ENCODE results near the gene CPNE5.

CPNE5 gene

DNA sequence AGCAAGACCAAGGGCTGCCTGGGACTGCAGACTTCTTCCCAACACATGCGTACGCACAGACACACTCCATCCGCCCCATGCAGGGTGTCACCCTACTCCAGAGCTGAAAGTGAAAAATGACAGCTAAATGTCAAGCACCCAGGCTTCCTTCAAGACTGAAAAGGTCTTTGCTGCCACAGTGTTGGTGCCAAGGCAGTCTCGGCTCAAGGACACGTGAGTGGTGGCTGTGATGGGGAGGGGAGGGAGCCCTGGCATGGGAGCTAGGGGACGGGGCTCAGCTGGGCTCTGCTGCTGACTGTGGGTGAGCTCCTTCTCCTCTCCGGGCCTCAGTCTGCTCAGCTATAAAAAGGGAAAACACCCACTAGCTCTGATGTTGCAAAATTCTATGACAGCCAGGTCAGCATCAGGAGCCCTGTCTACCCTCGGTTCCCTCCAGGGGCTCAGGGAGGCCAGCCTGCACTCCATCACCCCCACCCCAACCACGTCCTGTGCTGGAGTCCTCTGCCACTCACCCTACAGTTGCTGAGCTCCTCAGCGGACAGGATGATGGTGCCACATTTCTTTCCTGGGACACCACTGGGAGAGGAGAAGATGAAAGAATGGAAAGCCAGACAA lies 47.6 kb downstream of the CPNE5 start:
- no peak for TF ChIP-seq YY1 (IDR thresholded peaks at IDR 0.05; ENCODE audit: low read depth)
- TF ChIP-seq, protein P1, sequence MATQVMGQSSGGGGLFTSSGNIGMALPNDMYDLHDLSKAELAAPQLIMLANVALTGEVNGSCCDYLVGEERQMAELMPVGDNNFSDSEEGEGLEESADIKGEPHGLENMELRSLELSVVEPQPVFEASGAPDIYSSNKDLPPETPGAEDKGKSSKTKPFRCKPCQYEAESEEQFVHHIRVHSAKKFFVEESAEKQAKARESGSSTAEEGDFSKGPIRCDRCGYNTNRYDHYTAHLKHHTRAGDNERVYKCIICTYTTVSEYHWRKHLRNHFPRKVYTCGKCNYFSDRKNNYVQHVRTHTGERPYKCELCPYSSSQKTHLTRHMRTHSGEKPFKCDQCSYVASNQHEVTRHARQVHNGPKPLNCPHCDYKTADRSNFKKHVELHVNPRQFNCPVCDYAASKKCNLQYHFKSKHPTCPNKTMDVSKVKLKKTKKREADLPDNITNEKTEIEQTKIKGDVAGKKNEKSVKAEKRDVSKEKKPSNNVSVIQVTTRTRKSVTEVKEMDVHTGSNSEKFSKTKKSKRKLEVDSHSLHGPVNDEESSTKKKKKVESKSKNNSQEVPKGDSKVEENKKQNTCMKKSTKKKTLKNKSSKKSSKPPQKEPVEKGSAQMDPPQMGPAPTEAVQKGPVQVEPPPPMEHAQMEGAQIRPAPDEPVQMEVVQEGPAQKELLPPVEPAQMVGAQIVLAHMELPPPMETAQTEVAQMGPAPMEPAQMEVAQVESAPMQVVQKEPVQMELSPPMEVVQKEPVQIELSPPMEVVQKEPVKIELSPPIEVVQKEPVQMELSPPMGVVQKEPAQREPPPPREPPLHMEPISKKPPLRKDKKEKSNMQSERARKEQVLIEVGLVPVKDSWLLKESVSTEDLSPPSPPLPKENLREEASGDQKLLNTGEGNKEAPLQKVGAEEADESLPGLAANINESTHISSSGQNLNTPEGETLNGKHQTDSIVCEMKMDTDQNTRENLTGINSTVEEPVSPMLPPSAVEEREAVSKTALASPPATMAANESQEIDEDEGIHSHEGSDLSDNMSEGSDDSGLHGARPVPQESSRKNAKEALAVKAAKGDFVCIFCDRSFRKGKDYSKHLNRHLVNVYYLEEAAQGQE (IDR thresholded peaks at IDR 0.05; ENCODE audit: low read depth), result no peak
- no peak for TF ChIP-seq TAF1 (IDR thresholded peaks at IDR 0.05; ENCODE audit: low read depth)
- no peak for TF ChIP-seq FOXM1 (IDR thresholded peaks at IDR 0.05; ENCODE audit: borderline replicate concordance, low read depth)
- no peak for TF ChIP-seq TCF12 (IDR thresholded peaks at IDR 0.05; ENCODE audit: low read depth)
- no peak for TF ChIP-seq TEAD4 (IDR thresholded peaks at IDR 0.05)

DNA sequence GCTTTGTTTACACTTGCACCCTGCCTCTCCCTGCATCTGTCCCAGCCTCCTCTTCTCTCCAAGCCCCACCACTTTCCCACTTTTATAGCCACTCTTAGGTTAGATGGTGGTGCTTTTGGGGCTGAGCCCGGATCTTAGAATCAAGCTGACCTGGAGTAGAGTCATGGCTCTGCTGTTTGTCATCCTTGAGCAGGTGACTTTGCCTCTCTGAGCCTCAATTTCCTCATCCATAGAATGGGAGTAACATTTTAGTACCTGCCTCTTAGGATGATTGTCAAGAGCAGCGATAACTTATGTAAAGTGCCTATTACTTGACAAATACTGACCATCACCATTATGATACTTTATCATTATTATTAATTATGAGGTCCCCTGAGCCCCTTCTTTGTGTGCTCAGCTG lies 48.2 kb downstream of the CPNE5 start:
- TF ChIP-seq TEAD4 (IDR thresholded peaks at IDR 0.05) (no peak), EGR1 (IDR thresholded peaks at IDR 0.05) (no peak), CREB1 (IDR thresholded peaks at IDR 0.05; ENCODE audit: low read depth) (no peak), CEBPB (IDR thresholded peaks at IDR 0.05) (no peak), RAD21 (IDR thresholded peaks at IDR 0.05; ENCODE audit: low read depth) (no peak), TCF12 (IDR thresholded peaks at IDR 0.05; ENCODE audit: low read depth) (no peak), EP300 (IDR thresholded peaks at IDR 0.05; ENCODE audit: borderline replicate concordance) (no peak), NFIC (IDR thresholded peaks at IDR 0.05) (no peak), FOXM1 (IDR thresholded peaks at IDR 0.05; ENCODE audit: borderline replicate concordance, low read depth) (no peak), ZBTB7A (IDR thresholded peaks at IDR 0.05; ENCODE audit: low read depth) (no peak)
- TF ChIP-seq, protein P1 (IDR thresholded peaks at IDR 0.05; ENCODE audit: low read depth), result no peak
- TF ChIP-seq, protein P2, sequence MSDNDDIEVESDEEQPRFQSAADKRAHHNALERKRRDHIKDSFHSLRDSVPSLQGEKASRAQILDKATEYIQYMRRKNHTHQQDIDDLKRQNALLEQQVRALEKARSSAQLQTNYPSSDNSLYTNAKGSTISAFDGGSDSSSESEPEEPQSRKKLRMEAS (IDR thresholded peaks at IDR 0.05), result no peak
- TF ChIP-seq, protein P3, sequence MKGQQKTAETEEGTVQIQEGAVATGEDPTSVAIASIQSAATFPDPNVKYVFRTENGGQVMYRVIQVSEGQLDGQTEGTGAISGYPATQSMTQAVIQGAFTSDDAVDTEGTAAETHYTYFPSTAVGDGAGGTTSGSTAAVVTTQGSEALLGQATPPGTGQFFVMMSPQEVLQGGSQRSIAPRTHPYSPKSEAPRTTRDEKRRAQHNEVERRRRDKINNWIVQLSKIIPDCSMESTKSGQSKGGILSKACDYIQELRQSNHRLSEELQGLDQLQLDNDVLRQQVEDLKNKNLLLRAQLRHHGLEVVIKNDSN (IDR thresholded peaks at IDR 0.05), result no peak

DNA sequence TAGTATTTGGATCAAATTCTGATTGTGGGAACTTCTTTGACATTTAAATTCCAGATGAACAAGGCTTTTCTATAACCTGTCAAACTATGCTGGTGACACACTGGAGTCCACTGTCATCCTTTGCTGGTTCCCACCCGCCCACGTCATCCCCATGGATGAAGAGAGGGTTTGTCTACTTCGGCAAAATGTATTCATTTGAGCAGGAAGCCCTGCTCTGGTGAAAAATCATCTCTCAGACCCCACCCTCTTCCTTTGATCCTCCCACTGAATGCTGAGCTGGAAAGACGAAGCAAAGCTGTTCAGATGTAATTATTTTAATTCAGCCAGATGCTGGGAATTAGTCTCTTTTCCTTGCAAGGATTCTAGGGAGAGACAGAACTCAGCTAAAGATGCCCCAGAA lies 50.5 kb downstream of the CPNE5 start:
- TF ChIP-seq, protein P3 (IDR thresholded peaks at IDR 0.05), result no peak
- TF ChIP-seq TAF1 (IDR thresholded peaks at IDR 0.05; ENCODE audit: low read depth) (no peak), FOXM1 (IDR thresholded peaks at IDR 0.05; ENCODE audit: borderline replicate concordance, low read depth) (no peak), RAD21 (IDR thresholded peaks at IDR 0.05; ENCODE audit: low read depth) (no peak), NFIC (IDR thresholded peaks at IDR 0.05) (no peak), TCF12 (IDR thresholded peaks at IDR 0.05; ENCODE audit: low read depth) (no peak), YY1 (IDR thresholded peaks at IDR 0.05; ENCODE audit: low read depth) (no peak), EGR1 (IDR thresholded peaks at IDR 0.05) (no peak)
- TF ChIP-seq, protein P1 (IDR thresholded peaks at IDR 0.05; ENCODE audit: low read depth), result no peak

DNA sequence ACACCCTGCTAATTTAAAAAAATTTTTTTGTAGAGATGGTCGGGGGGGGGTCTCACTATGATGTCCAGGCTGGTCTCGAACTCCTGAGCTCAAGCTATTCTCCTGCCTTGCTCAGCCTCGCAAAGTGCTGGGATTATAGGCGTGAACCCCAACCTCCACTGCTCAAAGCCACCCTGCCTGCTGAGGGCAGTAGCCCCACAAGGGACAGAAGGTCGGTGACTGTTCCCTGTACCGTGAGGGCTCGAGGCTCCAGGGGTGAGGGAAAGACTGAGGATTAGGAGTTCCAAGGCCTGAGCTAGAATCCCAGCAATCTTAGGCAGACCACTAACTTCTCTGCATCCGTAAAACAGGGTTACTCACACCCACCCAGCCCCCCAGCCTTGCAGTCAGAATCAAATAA lies 51.1 kb downstream of the CPNE5 start:
- TF ChIP-seq CEBPB (IDR thresholded peaks at IDR 0.05) (no peak), TCF12 (IDR thresholded peaks at IDR 0.05; ENCODE audit: low read depth) (no peak), YY1 (IDR thresholded peaks at IDR 0.05; ENCODE audit: low read depth) (no peak), EP300 (IDR thresholded peaks at IDR 0.05; ENCODE audit: borderline replicate concordance) (no peak), CREB1 (IDR thresholded peaks at IDR 0.05; ENCODE audit: low read depth) (no peak), TEAD4 (IDR thresholded peaks at IDR 0.05) (no peak), ZBTB7A (IDR thresholded peaks at IDR 0.05; ENCODE audit: low read depth) (no peak), RAD21 (IDR thresholded peaks at IDR 0.05; ENCODE audit: low read depth) (no peak), EGR1 (IDR thresholded peaks at IDR 0.05) (no peak), TAF1 (IDR thresholded peaks at IDR 0.05; ENCODE audit: low read depth) (no peak)
- TF ChIP-seq, protein P3 (IDR thresholded peaks at IDR 0.05), result no peak
- TF ChIP-seq, protein P2 (IDR thresholded peaks at IDR 0.05), result no peak
- TF ChIP-seq, protein P1 (IDR thresholded peaks at IDR 0.05; ENCODE audit: low read depth), result no peak
